Measurements from ENCODE around the gene PTK7.
A peak's percentile ranks its signal among the peaks of the same experiment; 100 is the strongest.

Gene PTK7

GRCh38 chr6:43181621-43181941 lies 105.5 kb downstream of the PTK7 start:
- no peak for DNase-seq

GRCh38 chr6:43181942-43182860 lies 106.1 kb downstream of the PTK7 start, which contains the start of gene CUL9:
Gene CUL9 (plus strand): TSS chr6:43182196. CDS start chr6:43184311, 2,115 bp downstream.
- DNase-seq = peak; percentile 58 to 84 (median 74)

GRCh38 chr6:43183441-43183840 lies 107.3 kb downstream of the PTK7 start:
- DNase-seq = no peak

GRCh38 chr6:43184268-43184985 lies 108.3 kb downstream of the PTK7 start:
- DNase-seq = no peak

GRCh38 chr6:43185391-43185985 lies 109.4 kb downstream of the PTK7 start:
- peak in 1 of 5 experiments; percentile 81 for DNase-seq

GRCh38 chr6:43186019-43186418 lies 109.9 kb downstream of the PTK7 start:
- no peak for DNase-seq

GRCh38 chr6:43186706-43187105 lies 110.6 kb downstream of the PTK7 start:
- no peak for DNase-seq

- DNase-seq = no peak
Measured at GRCh38 chr6:43187821-43188220, 111.7 kb downstream of the PTK7 start.

GRCh38 chr6:43188426-43188825 lies 112.3 kb downstream of the PTK7 start:
- DNase-seq = no peak

- DNase-seq = no peak
Measured at GRCh38 chr6:43189776-43190304, 113.7 kb downstream of the PTK7 start.

- no peak for DNase-seq
Measured at GRCh38 chr6:43192911-43193310, 116.8 kb downstream of the PTK7 start.

GRCh38 chr6:43193929-43194328 lies 117.8 kb downstream of the PTK7 start:
- DNase-seq = no peak

- DNase-seq = no peak
Measured at GRCh38 chr6:43196337-43196736, 120.2 kb downstream of the PTK7 start.

GRCh38 chr6:43199912-43200311 lies 123.8 kb downstream of the PTK7 start:
- DNase-seq = no peak

- no peak for DNase-seq
Measured at GRCh38 chr6:43200541-43200940, 124.4 kb downstream of the PTK7 start.

- no peak for DNase-seq
Measured at GRCh38 chr6:43202451-43202850, 126.3 kb downstream of the PTK7 start.

- no peak for DNase-seq
Measured at GRCh38 chr6:43203029-43203717, 127.1 kb downstream of the PTK7 start.

GRCh38 chr6:43203718-43204095 lies 127.6 kb downstream of the PTK7 start:
- DNase-seq = no peak

- DNase-seq = no peak
Measured at GRCh38 chr6:43204271-43205105, 128.4 kb downstream of the PTK7 start.

- DNase-seq = no peak
Measured at GRCh38 chr6:43205849-43206248, 129.7 kb downstream of the PTK7 start.

GRCh38 chr6:43207286-43207685 lies 131.2 kb downstream of the PTK7 start:
- no peak for DNase-seq

Data from T-helper 2 cell (primary cell).